OCI-LY7 (cell line): ENCODE data around the gene SPECC1.

Experiments
- EZH2phosphoT487 ChIP-seq: fragments of 200-600 bp; sonication (generic); IDR thresholded peaks from 2 replicates; pipeline ENCODE4 v1.6.1; 2018; ENCODE audit warnings: low read depth, borderline replicate concordance, mild to moderate bottlenecking, mixed run types, antibody characterized with exemption, low read length, moderate library complexity, mixed read lengths
- TF ChIP-seq, protein P1 (sequence below): fragments of 200-600 bp; sonication (generic); conservative IDR thresholded peaks from 2 replicates; pipeline ENCODE4 v1.5.1; 2014; ENCODE audit warnings: mild to moderate bottlenecking, antibody characterized with exemption, low read length, moderate library complexity, mixed read lengths

DNA sequence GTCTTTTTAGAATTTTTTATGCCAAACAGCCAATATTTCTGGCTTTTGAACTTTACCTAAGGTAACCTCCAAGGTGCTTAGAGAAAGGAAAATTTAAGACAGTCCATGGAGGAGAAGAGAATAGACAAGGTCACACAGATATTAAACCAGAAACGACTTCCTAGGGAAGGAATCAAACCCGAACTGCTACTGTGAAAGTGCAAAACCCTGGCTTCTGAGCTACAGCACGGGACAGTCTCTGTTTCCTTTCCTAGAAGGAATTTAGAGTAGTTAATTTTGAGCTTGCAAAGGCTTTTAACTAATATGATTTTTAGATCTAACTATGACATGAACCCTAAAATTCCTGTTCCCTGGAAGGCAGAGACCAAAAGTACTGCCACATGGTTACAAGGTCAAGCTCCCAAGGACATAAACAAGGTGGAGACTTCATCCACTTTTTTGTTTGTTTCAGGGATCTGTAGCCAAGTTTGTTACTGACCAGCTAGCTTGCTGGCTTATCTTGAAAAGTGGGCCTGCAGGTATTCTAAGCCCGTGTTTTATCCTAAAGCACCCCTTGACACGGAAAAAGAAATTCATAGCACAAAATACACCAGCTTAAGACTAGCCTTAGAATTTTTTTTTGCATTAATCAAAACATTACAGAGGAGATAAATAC, 188.2 kb downstream of the SPECC1 start:
- TF ChIP-seq, protein P1, sequence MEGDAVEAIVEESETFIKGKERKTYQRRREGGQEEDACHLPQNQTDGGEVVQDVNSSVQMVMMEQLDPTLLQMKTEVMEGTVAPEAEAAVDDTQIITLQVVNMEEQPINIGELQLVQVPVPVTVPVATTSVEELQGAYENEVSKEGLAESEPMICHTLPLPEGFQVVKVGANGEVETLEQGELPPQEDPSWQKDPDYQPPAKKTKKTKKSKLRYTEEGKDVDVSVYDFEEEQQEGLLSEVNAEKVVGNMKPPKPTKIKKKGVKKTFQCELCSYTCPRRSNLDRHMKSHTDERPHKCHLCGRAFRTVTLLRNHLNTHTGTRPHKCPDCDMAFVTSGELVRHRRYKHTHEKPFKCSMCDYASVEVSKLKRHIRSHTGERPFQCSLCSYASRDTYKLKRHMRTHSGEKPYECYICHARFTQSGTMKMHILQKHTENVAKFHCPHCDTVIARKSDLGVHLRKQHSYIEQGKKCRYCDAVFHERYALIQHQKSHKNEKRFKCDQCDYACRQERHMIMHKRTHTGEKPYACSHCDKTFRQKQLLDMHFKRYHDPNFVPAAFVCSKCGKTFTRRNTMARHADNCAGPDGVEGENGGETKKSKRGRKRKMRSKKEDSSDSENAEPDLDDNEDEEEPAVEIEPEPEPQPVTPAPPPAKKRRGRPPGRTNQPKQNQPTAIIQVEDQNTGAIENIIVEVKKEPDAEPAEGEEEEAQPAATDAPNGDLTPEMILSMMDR: no peak
- TF ChIP-seq EZH2phosphoT487: no peak
